Right atrium auricular region (tissue), 2 donors: ENCODE results near the gene EDRF1. TPM values are rescaled to one million over a fixed set of nuclear protein-coding genes. Genes with fewer than 3 reads are reported as not detected.
"Not testable (repeated sequence)": the region's sequence is repeated elsewhere in the genome, so short reads cannot be mapped to it uniquely, and the experiment has no call there.

Source experiments
- DNase-seq: peaks from one replicate; pipeline ENCODE4 v3.0.0-alpha.2; 2019; ENCODE audit warnings: low spot score
- H3K27ac ChIP-seq, 2 donors: fragments of 200-600 bp; sonication (generic); 1 replicate in 1 of 2; 2 replicates in 1 of 2; pipeline ENCODE4 v1.5.1; 2016 to 2019
- H3K27me3 ChIP-seq, 2 donors: fragments of 200-600 bp; sonication (generic); one replicate each; pipeline versions ENCODE4 v1.5.1 to v1.6.0; 2017 to 2019
- H3K36me3 ChIP-seq: fragments of 200-600 bp; sonication (generic); one replicate; pipeline ENCODE4 v1.5.1; 2016
- H3K4me1 ChIP-seq, 2 donors: fragments of 200-600 bp; sonication (generic); one replicate each; pipeline versions ENCODE4 v1.5.1 to v1.6.0; 2017 to 2019
- H3K4me3 ChIP-seq, 2 donors: fragments of 200-600 bp; sonication (generic); 1 replicate in 1 of 2; 2 replicates in 1 of 2; pipeline ENCODE4 v1.5.1; 2017 to 2019; ENCODE audit warnings: mild to moderate bottlenecking in 1 of 2, moderate library complexity in 1 of 2
- H3K9me3 ChIP-seq, 2 donors: fragments of 200-600 bp; sonication (generic); one replicate each; pipeline ENCODE4 v1.5.1; 2019
- CTCF ChIP-seq, 2 donors: fragments of 200-600 bp; sonication (generic); IDR thresholded peaks; one replicate each; pipeline ENCODE4 v1.5.1; 2019; ENCODE audit warnings: antibody characterized with exemption in 2 of 2
- total RNA-seq, 2 donors: library from RNA; depleted of rRNA; stranded (reverse); fragments of >200 nt; gene quantifications; one replicate each; pipeline ENCODE4 v1.1.0, GENCODE V29; 2016

Gene EDRF1
- total RNA-seq, 2 donors from 2014 or later, result 11.4 to 11.5 TPM

GRCh38 chr10:125692601-125693523, 26.6 kb upstream of the EDRF1 start:
- Histone ChIP-seq H3K4me3 (no peak overlapping the region), H3K27ac (no peak overlapping the region), H3K9me3 (no peaks in the 10 kb centered on the region), H3K4me1 (no peaks in the 10 kb centered on the region), H3K27me3 (no peaks in the 10 kb centered on the region), H3K36me3 (no peaks in the 10 kb centered on the region)
- TF ChIP-seq CTCF (IDR thresholded peaks at IDR 0.05), result no peak
- DNase-seq, result no peak

GRCh38 chr10:125693524-125693847, 26.0 kb upstream of the EDRF1 start:
- Histone ChIP-seq H3K36me3 (no peaks in the 10 kb centered on the region), H3K4me1 (no peaks in the 10 kb centered on the region), H3K4me3 (no peak overlapping the region), H3K27ac (no peak overlapping the region), H3K27me3 (no peaks in the 10 kb centered on the region), H3K9me3 (no peaks in the 10 kb centered on the region)
- TF ChIP-seq CTCF (IDR thresholded peaks at IDR 0.05), result no peak
- no peak for DNase-seq

GRCh38 chr10:125694883-125695282, 24.6 kb upstream of the EDRF1 start:
- H3K4me1 ChIP-seq, result no peaks in the 10 kb centered on the region
- H3K27me3 ChIP-seq, result no peaks in the 10 kb centered on the region

GRCh38 chr10:125696884-125697283, 22.6 kb upstream of the EDRF1 start:
- H3K4me3 ChIP-seq, DNase-seq, H3K4me1 ChIP-seq, H3K9me3 ChIP-seq, H3K36me3 ChIP-seq, H3K27me3 ChIP-seq, H3K27ac ChIP-seq: not testable (repeated sequence)

More at GRCh38 chr10:125694883-125695282, 24.6 kb upstream of the EDRF1 start:
- TF ChIP-seq CTCF (IDR thresholded peaks at IDR 0.05), result no peak
- Histone ChIP-seq H3K27ac (no peak overlapping the region), H3K9me3 (no peaks in the 10 kb centered on the region), H3K36me3 (no peaks in the 10 kb centered on the region), H3K4me3 (no peak overlapping the region)
- DNase-seq, result no peak

GRCh38 chr10:125698481-125698998, 21.0 kb upstream of the EDRF1 start:
- TF ChIP-seq CTCF (IDR thresholded peaks at IDR 0.05), result no peak
- DNase-seq, result no peak
- Histone ChIP-seq H3K27me3 (no peaks in the 10 kb centered on the region), H3K4me1 (no peaks in the 10 kb centered on the region), H3K27ac (no peak overlapping the region), H3K4me3 (no peak overlapping the region), H3K36me3 (no peaks in the 10 kb centered on the region), H3K9me3 (no peaks in the 10 kb centered on the region)

- DNase-seq, result no peak
- no peak for TF ChIP-seq CTCF (IDR thresholded peaks at IDR 0.05)
These were observed 19.9 kb upstream of the EDRF1 start for GRCh38 chr10:125699562-125700143.

More at GRCh38 chr10:125699562-125700143, 19.9 kb upstream of the EDRF1 start:
- no peak overlapping the region for H3K27ac ChIP-seq
- no peak overlapping the region for H3K4me3 ChIP-seq
- H3K36me3 ChIP-seq, result no peaks in the 10 kb centered on the region
- no peaks in the 10 kb centered on the region for H3K4me1 ChIP-seq
- H3K9me3 ChIP-seq, result no peaks in the 10 kb centered on the region
- no peaks in the 10 kb centered on the region for H3K27me3 ChIP-seq
